ACHN (cell line): ENCODE results near the gene THRA.

Source experiments
- DNase-seq: peaks from one replicate; pipeline ENCODE4 v3.0.0-alpha.2; 2015
- in situ Hi-C: cut with HindIII; loops from 2 replicates; pipeline ENCODE4 v1.10.0; 2017; ENCODE audit warnings: low sequenced_read_pairs, low pct_ligation_motif_present, low pct_unique_long_range_greater_than_20kb

Gene THRA

DNA sequence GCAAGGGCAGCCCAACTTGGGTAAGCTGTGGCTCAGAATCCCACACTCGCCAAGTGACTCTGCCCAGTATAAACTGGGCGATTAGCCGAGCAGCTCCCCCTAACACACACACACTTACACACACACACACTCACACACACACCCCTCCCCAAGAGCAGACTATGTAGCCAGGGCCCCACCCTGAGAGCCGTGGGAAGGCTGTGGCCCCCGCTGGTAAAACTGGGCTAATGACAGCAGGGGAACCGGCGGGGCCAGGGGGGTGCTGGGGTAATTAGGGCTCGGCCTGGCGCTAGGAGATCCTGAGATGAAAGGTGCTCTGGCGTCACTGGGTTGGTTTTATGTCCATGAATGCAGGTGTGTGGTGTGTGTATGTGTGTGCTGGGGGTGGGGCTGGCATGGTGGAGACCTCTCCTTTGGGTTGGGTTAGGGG, 1.1 kb upstream of the THRA start:
- in situ Hi-C loops: no loop called here
- DNase-seq: no peak

DNA sequence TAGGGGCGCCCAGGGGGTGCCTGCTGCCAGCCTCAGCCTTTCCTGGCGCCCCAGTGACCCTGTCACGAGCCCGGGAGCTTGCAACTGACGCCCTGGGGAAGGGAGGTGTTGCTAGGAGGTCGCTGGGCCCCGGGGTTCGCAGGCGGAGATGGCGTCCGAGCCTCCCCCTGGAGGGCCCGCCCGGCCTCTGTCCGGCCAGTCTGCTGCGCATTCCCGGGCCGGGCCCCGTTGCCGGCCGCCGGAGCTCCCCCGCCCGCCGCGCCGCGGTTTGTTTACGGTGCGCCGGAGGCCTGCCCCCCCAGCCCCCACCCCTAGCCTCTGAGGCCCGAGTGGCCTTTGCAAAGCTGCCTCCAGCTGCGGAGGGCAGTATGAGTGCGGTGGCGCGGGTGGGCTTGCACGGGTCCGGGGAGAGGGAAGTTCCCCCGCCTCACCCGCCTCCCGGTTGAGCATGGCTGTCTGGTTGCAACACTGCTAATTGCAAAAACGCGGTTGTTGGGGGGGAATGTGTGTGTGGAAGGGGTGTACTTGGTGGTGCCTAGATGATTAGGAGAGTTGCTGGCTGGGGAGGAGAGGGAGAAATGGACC, 514 bp downstream of the THRA start:
- DNase-seq: peak; percentile 42
- in situ Hi-C loops: no loop called here

DNA sequence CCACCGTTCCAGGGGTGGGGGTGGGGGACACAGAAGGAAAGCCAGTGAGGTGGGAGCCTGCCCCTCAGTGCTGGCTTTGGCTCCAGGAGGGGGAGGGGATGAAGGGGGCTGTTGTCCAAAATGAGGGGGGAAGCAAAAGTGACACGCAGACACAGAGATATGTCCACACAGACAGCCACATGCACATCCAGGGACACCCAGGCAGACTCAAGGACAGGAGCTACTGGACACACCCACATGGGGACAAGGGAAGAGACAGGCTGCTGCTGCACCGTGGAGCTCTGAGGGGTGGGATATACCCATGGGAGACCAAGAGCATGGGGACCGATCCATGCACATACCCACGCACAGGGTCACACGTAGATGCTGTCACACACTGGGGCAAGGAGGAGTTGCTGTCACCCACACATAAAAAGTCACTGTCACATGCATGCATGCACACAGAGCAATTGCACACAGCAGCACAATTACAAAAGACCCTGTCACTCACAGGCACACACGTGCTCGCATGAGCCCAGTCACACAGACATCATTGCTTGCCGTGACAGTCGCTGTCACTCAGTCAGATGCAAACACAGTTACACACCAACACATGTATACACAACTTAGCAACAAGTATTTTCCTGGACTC, 1.3 kb downstream of the THRA start:
- no peak for DNase-seq
- in situ Hi-C loops: no loop called here

DNA sequence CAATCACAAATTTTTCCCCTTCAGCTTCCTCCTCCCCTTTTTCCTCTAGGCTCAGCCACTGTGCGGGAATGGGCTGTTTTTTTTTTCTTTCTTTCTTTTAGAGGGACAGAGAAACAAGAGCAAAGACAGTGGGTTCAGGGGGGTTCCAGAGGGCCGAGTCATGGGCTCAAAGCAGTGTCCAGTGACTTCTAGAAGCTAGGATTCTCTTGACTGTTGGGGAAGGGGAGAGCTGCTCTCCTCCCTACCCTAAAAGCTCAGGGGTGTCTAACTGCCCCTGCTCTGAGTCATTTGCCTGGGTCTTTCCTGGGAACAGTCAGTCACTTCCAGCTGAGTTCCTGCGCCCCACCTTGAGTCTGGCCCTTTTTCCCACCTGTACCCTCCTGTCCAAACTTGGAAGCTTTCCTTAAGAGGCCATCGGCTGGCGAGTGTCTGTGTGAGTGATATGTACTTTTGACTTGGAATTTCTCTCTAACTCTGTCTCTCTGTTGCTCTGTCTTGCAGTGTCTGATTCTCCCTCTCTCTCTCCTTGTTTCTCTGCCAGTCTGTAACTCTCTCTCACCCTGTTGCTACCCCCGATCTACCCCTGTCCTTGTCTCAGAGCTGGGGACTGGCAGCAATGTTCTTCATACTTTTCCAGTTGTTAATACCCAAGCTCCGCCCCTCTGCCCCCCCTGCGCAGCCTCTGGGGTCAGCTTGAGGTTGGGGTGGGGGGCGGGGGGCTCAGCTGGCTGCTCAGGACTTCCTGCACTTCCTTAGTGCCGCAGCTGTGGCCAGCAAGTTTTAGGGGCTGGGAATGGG, 2.4 kb downstream of the THRA start:
- DNase-seq: peak; percentile 33
- in situ Hi-C loops: no loop called here

DNA sequence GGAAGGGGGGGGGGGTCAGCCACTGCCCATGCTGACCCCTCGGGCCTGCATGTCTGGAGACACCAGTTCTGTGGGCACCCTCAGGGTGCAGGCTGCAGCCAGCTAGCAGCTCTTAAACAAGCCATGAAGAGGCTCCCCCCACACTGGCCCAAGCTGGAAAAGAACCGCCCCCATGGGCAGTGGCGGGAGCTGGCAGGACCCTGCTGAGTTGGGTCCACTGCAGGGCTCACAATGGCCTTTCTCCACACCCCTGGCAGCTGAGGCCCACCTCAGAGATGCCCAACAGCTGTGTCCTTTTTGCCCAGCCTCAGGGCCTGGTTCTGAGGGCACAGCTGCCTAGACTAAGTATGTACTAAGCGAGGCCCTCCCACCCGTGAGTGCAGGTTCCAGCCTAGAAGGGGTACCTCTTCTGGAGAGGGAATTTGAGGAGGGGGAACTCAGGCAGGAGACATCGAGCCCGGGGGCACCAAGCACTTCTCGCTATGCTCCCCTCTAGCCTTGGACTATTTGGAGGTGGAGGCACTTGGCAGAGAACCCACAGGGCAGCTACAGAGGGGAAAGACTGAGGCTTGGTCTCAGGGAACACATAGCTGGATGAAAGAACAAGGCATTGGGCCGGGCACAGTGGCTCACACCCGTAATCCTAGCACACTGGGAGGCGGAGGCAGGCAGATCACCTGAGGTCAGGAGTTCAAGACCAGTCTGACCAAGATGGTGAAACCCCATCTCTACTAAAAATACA, 3.2 kb downstream of the THRA start:
- DNase-seq: no peak
- in situ Hi-C loops: no loop called here

DNA sequence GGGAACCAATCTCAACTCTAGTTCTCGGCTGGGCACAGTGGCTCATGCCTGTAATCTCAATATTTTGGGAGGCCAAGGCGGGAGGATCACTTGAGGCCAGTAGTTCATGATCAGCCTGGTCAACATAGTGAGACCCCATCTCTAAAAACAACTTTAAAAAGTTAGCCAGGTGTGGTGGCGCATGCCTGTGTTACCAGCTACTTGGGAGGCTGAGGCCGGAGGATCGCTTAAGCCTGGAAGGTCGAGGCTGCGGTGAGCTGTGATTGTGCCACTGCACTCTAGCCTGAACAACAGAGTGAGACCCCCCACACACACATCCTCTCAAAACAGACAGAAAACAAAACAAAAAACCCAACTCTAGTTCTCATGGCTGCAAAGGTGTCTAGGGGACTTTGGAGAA, 4.9 kb downstream of the THRA start:
- no peak for DNase-seq
- in situ Hi-C loops: no loop called here

DNA sequence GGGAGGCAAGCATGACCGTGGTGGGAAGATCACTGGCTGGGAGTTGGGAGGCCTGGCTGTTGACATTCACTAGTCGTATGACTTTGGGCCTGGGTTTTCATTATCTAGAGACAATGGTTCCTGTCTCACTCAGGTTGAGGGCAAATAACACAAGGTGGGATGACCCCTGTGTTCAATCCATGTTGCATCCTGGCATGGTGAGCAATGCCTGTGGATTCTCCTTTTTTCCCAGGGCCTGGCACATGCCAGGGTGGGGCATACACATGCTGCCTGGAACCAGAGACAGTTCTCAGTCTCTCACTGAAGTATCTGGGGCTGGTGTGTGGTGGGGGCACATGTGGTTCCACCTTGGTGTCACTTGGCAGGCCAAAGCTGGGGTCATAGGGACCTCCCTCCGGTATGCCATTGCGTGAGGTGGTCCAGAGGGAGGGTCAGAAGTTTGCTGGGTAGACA, 5.4 kb downstream of the THRA start:
- no peak for DNase-seq
- in situ Hi-C loops: no loop called here

DNA sequence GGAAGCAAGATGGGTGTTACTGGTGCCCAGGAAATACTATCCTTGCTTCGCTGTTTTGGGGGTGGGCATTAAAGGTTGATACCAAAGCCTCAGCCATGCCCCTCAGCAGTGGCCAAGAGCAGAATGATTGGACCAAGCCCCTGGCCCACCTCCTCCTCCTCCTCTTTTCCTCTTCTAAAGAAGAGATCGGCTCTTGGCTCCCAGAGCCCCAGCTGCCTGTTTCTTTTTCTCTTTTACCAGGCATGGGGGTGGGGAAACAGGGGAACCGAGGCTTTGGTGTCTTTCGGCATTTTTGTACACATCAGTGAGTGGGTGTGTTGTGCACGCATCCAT, 5.8 kb downstream of the THRA start:
- DNase-seq: no peak
- in situ Hi-C loops: no loop called here

- DNase-seq: peak; percentile 68
Observed at GRCh38 chr17:40068917-40069750, 6.4 kb downstream of the THRA start.

DNA sequence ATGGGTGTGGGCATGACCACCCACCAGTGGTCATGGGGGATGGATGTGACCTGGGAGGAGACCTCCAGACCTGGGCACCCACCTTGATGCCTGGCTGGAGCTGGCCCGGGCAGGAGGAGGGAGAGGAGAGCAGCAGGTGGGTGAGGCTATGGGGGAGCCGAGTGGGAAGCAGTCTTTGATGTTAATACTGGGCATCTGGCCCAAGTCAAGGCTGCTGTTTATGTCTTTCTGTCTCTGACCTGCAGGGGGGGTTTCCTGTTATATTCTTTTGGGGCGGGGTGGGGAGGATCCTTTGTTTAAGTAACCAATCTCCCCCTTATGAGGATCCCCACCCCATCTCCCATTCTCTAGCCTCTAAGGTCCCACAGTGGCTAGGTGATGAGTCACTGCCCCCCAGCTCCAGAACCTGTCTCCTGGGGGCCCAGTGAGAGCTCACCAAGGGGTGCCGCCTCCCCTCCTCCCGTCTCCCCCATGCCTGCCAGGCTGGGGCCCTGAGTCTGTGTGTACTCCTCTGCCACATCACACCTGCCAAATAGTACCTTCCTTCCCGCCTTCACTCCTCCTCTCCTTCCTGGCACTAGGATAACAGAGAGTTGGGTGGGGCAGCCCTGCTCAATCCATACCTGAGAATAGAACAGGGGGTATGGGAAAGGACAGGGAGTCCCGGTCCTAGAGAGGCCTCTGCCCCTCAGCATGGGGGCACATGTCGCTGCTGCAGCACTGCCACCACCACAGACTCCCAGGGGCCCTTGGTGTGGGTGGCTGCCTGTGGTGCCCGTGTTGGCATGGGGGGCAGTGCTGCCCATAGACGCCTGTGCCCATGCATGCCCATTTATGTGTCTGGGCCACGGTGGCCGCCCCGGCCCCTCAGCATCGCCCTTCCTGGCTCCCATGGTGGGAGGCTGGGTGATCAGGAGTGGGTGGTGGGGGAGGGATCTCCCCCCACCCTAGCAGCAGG, 7.3 kb downstream of the THRA start:
- in situ Hi-C loops: no loop called here
- DNase-seq: peak; percentile 57

More at GRCh38 chr17:40068917-40069750, 6.4 kb downstream of the THRA start:
- in situ Hi-C loops: no loop called here

DNA sequence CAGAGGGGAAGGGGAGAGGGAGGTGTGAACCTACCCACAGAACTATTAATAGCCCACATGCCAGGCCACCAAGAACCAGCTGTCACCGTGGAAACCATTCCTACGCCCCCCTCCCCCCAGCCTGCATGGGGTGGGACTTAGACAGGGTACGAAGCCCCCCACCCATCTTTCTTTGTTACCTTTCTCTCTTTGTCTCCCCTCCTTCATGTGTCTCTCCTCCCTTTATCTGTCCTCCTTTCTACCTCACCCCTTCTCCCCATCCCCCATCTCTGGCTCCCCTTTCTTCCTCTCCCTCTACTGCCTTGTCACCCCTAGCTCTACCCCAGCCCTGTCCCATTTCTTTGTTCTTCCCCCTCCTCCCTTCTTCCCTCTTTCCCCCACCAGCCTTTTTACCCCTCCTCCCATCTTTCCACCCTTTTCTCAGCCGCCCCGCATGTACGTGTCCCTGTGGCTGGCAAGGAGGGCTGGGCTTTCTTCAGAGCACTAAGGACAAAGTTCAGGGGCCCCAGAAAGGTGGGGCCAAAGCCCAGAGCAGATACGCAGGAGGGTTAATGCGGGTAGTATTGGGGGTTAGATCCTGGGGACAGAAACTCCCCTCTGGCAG, 8.0 kb downstream of the THRA start:
- no peak for DNase-seq
- in situ Hi-C loops: no loop called here

DNA sequence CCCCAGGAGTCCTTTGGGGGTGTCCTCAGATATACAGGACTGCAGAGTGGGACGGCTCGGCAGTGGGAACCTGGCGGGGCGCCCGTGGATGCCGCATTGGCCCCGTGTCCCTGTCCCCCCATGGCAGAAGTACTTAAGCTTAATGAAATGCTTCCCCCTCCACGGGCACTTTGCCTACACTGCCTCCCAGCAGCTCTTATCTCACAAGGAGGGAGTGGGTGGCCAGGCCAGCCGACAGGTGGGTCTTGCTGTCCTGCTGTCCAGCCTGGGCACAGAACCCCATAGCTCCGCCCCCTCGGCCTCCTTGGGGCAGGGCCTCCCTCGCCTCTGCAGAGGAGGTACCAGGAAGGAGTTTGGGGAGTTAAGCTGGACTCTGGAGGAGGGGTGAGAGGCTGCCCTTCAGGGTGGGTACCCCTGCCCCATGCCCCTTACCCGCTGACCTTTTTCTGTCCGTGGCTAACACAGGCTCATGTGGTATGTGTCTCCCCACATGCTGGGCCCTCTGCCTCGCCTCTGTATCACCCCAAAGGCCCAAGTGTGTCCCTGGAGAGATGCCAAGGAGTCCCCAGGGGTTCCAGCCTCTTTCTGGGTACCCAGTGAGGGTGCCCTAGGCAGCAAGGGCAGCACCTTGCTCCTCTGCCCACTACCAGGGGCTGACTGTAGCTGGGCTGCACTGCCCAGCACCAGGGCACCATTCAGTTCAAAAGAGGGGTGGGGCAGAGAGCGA, 8.7 kb downstream of the THRA start:
- in situ Hi-C loops: no loop called here
- peak; percentile 53 for DNase-seq

DNA sequence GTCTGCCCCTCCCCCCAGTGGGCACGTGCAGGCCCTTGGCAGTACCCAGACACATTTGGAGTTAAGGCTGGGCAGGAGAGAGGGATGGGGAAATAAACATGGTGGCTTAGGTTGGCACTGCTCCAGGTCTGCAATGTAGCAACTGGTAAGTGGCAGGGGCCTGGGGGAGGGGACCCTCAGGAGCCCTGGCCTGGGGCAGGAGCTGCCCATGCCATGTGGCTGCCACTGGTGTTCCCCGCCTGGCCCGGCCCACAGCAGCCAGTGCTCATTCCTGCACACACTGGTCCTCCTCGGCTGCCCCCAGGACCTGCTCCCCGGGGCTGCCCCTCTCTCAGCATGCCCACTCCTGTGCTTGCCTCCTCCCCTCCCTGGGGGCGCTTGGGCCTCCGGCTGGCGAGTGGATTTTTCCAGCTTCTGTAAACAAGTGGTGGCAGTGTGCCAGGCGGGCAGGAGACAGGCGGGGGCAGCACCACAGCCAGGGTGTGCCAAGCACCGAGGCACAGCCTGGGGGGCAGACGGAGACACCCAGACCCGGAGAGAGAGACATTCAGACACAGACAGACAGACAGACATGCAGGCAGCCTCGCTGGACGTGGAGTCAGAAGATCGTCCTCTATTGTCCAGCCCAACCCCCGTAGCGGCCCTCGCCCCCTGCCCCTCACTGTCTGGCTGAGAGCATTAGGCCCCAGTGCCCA, 9.4 kb downstream of the THRA start:
- no peak for DNase-seq
- in situ Hi-C loops: no loop called here

DNA sequence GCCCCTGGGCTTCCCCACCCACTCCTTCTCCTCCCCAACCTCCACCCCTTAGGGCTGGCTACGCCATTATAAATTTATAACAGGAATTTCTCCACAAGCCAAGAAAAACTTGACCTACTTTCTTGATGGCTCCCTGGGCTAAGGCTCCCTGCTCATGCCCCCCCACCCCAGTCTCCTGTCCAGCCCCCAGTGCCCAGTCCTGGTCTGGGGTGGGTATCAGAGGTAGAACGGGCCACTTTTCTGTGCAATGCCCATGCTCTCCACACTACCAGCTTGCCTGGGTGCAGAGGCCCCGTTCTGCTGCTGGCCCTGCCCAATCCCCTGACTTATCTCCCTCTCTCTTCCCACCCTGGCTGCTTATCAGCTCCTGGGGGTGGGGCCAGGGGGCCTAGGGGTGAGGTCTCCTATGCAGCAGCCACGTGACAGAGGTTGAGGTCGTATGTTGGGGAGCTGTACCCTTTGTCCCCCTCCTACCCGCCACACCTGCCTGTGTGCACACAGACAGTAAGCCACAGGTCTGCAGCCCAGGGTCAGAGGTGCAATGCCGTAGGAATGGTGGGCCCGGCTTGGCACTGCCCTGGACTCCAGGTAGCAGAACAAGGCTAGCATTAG, 10.1 kb downstream of the THRA start:
- in situ Hi-C loops: no loop called here
- DNase-seq: no peak

- in situ Hi-C loops: no loop called here
- DNase-seq: no peak
Observed at GRCh38 chr17:40073454-40074174, 10.8 kb downstream of the THRA start.
